Smooth muscle cell (in vitro differentiated cells): ENCODE data around the gene ARVCF. TPM values are rescaled to one million over a fixed set of nuclear protein-coding genes. Genes with fewer than 3 reads are reported as not detected.

ENCODE experiments used
- DNase-seq: peaks from one replicate; lab custom pipeline; 2025; ENCODE audit not compliant: unreplicated experiment; lab: John Stamatoyannopoulos, UW
- H2AFZ ChIP-seq: fragments of 200-600 bp; sonication (generic); 2 replicates; pipeline ENCODE4 v1.6.0; 2016; ENCODE audit warnings: antibody characterized with exemption, low read depth, mild to moderate bottlenecking
- H3F3A ChIP-seq: fragments of 200-600 bp; sonication (generic); 2 replicates; pipeline ENCODE4 v1.6.0; 2017; ENCODE audit warnings: antibody characterized with exemption, low read depth
- H3K27ac ChIP-seq: fragments of 200-600 bp; sonication (generic); 2 replicates; pipeline ENCODE4 v1.5.1; 2016; ENCODE audit warnings: low read depth, mild to moderate bottlenecking
- H3K27me3 ChIP-seq: fragments of 200-600 bp; sonication (generic); 2 replicates; pipeline ENCODE4 v1.6.1; 2016; ENCODE audit warnings: low read depth, mild to moderate bottlenecking
- H3K36me3 ChIP-seq: fragments of 200-600 bp; sonication (generic); 2 replicates; pipeline ENCODE4 v1.5.1; 2016; ENCODE audit warnings: low read depth
- H3K4me1 ChIP-seq: fragments of 200-600 bp; sonication (generic); 2 replicates; pipeline ENCODE4 v1.5.1; 2016; ENCODE audit warnings: low read depth
- H3K4me2 ChIP-seq: fragments of 200-600 bp; sonication (generic); 2 replicates; pipeline ENCODE4 v1.6.0; 2016; ENCODE audit warnings: mild to moderate bottlenecking
- H3K4me3 ChIP-seq: fragments of 200-600 bp; sonication (generic); 2 replicates; pipeline ENCODE4 v1.5.1; 2016; ENCODE audit warnings: mild to moderate bottlenecking
- H3K79me2 ChIP-seq: fragments of 200-600 bp; sonication (generic); 2 replicates; pipeline ENCODE4 v1.6.0; 2016; ENCODE audit warnings: low read depth, mild to moderate bottlenecking
- H3K9ac ChIP-seq: fragments of 200-600 bp; sonication (generic); 2 replicates; pipeline ENCODE4 v1.6.0; 2016; ENCODE audit warnings: low read depth
- H3K9me3 ChIP-seq: fragments of 200-600 bp; sonication (generic); replicated peaks from 2 replicates; pipeline ENCODE4 v1.5.1; 2016; ENCODE audit warnings: low read depth
- H4K20me1 ChIP-seq: fragments of 200-600 bp; sonication (generic); 2 replicates; pipeline ENCODE4 v1.6.0; 2016; ENCODE audit warnings: low read depth
- CTCF ChIP-seq: fragments of 200-600 bp; sonication (generic); IDR thresholded peaks from 2 replicates; pipeline ENCODE4 v1.5.1; 2017; ENCODE audit warnings: borderline replicate concordance, mild to moderate bottlenecking, antibody characterized with exemption; ENCODE audit not compliant: insufficient read depth, poor library complexity, severe bottlenecking
- WGBS: methylation state at CpG from one replicate; pipeline ENCODE4 v1.1.7; 2016; ENCODE audit warnings: low lambda C conversion rate; 5-methylcytosine and 5-hydroxymethylcytosine counted together
- polyA plus RNA-seq: library from polyadenylated mRNA; unstranded; fragments of >200 nt; fragmentation: Nextera tagmentation; extraction: Ambion mirVana; gene quantifications from 2 replicates; pipeline ENCODE4 v1.2.1, GENCODE V29; 2016
- total RNA-seq: library from RNA; depleted of rRNA; stranded (reverse); fragments of >200 nt; gene quantifications from 2 replicates; pipeline ENCODE4 v1.2.3, GENCODE V29; 2014

The ARVCF gene
- total and polyA plus RNA-seq, 2 experiments from 2014 or later, result 5.4 to 10.6 TPM

- Histone ChIP-seq H3K4me2 (no peak overlapping the region), H3K27me3 (no peaks in the 10 kb centered on the region), H3K9me3 (no peaks in the 10 kb centered on the region), H3K36me3 (no peaks in the 10 kb centered on the region), H4K20me1 (no peaks in the 10 kb centered on the region), H2AFZ (no peak overlapping the region), H3F3A (no peaks in the 10 kb centered on the region), H3K4me3 (no peak overlapping the region), H3K27ac (no peak overlapping the region), H3K79me2 (no peaks in the 10 kb centered on the region), H3K4me1 (peaks cover 33% of the 10 kb centered on the region), H3K9ac (no peak overlapping the region)
- no peak for DNase-seq
- 92% methylated on average over 15 of the region's 18 CpGs for WGBS
- TF ChIP-seq CTCF, result no peak
Observed at GRCh38 chr22:19995611-19996339, 20.8 kb downstream of the ARVCF start.

- Histone ChIP-seq H3K4me2 (no peak overlapping the region), H2AFZ (no peak overlapping the region), H3K4me3 (no peak overlapping the region), H3K36me3 (no peaks in the 10 kb centered on the region), H3K9ac (no peak overlapping the region), H3K27me3 (no peaks in the 10 kb centered on the region), H3K4me1 (peaks cover 27% of the 10 kb centered on the region), H3K79me2 (no peaks in the 10 kb centered on the region), H3K27ac (no peak overlapping the region), H4K20me1 (no peaks in the 10 kb centered on the region), H3F3A (no peaks in the 10 kb centered on the region), H3K9me3 (no peaks in the 10 kb centered on the region)
- 84% methylated on average over 11 of the region's 12 CpGs for WGBS
- TF ChIP-seq CTCF, result no peak
- DNase-seq, result no peak
Observed at GRCh38 chr22:19994851-19995610, 21.6 kb downstream of the ARVCF start.

- Histone ChIP-seq H3K36me3 (no peaks in the 10 kb centered on the region), H3K4me1 (peaks cover 16% of the 10 kb centered on the region), H3K4me3 (no peak overlapping the region), H4K20me1 (no peaks in the 10 kb centered on the region), H3F3A (no peaks in the 10 kb centered on the region), H3K9me3 (no peaks in the 10 kb centered on the region), H3K27me3 (no peaks in the 10 kb centered on the region), H3K27ac (no peak overlapping the region), H2AFZ (no peak overlapping the region), H3K79me2 (no peaks in the 10 kb centered on the region), H3K4me2 (no peak overlapping the region), H3K9ac (no peak overlapping the region)
- no peak for DNase-seq
- TF ChIP-seq CTCF, result no peak
- WGBS, result 85% methylated on average over 6 of the region's 7 CpGs
Observed at GRCh38 chr22:19993926-19994325, 22.7 kb downstream of the ARVCF start.
